Vagina (tissue), 2 donors: ENCODE results near the gene SF3B5. TPM values are rescaled to one million over a fixed set of nuclear protein-coding genes. Genes with fewer than 3 reads are reported as not detected.
A peak's percentile ranks its signal among the peaks of the same experiment; 100 is the strongest.

Source experiments
- DNase-seq, 2 donors: peaks; one replicate each; pipeline ENCODE4 v3.0.0-alpha.2; 2017; ENCODE audit errors: extremely low spot score in 2 of 2
- H3K27ac ChIP-seq: fragments of 200-600 bp; sonication (generic); one replicate; pipeline ENCODE4 v1.5.1; 2019
- H3K27me3 ChIP-seq: fragments of 200-600 bp; sonication (generic); one replicate; pipeline ENCODE4 v1.5.1; 2019
- H3K36me3 ChIP-seq, 2 donors: fragments of 200-600 bp; sonication (generic); one replicate each; pipeline ENCODE4 v1.5.1; 2017 to 2019
- H3K4me1 ChIP-seq: fragments of 200-600 bp; sonication (generic); one replicate; pipeline ENCODE4 v1.5.1; 2019
- H3K4me3 ChIP-seq, 2 donors: fragments of 200-600 bp; sonication (generic); 1 replicate in 1 of 2; 2 replicates in 1 of 2; pipeline ENCODE4 v1.5.1; 2016 to 2019
- H3K9me3 ChIP-seq: fragments of 200-600 bp; sonication (generic); one replicate; pipeline ENCODE4 v1.5.1; 2019
- POLR2A ChIP-seq, 2 donors: fragments of 450-650 bp; IDR thresholded peaks; one replicate each; pipeline ENCODE4 v1.6.1; 2017; ENCODE audit warnings: antibody characterized with exemption in 2 of 2, mild to moderate bottlenecking in 2 of 2, moderate library complexity in 2 of 2
- POLR2AphosphoS5 ChIP-seq, 2 donors: sonication (generic); formaldehyde crosslinking; IDR thresholded peaks; one replicate each; pipeline ENCODE4 v1.9.0; 2017; ENCODE audit warnings: antibody characterized with exemption in 2 of 2, mild to moderate bottlenecking in 2 of 2, low read depth in 1 of 2; ENCODE audit not compliant: insufficient read depth in 1 of 2
- intact Hi-C: fragments of 100-400 bp; cut with DNase I; formaldehyde crosslinking; loops from one replicate; pipeline ENCODE4 v1.15.1; 2023
- total RNA-seq: library from RNA; depleted of rRNA; stranded (reverse); fragments of >200 nt; gene quantifications from one replicate; pipeline ENCODE4 v1.2.3, GENCODE V29; 2016
- TF ChIP-seq, protein P1 (sequence below), 3 experiments: fragments of 450-650 bp in 2 of 3; fragments of 200-600 bp in 1 of 3; sonication (generic) in 1 of 3; IDR thresholded peaks; one replicate each; pipeline ENCODE4 v1.5.1; 2017 to 2019; ENCODE audit warnings: antibody characterized with exemption in 3 of 3, mild to moderate bottlenecking in 2 of 3, moderate library complexity in 2 of 3

Gene SF3B5
- total RNA-seq, 1 donor from 2014 or later: 134 TPM

DNA sequence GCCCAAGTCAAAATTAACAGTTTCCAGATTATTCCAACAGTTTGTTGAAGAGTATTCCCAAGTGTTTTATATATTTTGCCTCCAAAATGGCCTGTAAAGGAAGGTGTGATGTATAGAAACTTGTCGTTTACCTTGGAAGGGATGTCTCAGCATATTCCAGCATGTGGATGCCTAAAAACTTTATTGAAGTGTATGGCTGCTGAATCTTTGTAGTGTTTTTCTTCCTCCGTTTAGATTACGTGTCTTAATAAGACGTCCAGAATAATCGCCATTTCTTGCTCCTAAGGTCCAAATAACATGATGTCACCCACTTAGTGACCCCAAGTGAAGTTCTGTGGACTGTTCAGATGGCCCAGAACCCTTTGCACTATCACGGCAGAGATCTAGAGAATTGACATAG is 18.0 kb upstream of the SF3B5 start:
- H3K36me3 ChIP-seq: no peaks in the 10 kb centered on the region
- no peaks in the 10 kb centered on the region for H3K9me3 ChIP-seq
- H3K4me1 ChIP-seq: no peaks in the 10 kb centered on the region
- no peak for DNase-seq
- TF ChIP-seq POLR2AphosphoS5 (IDR thresholded peaks at IDR 0.05; ENCODE audit: insufficient read depth in 1 of 2, low read depth in 1 of 2) (no peak), POLR2A (IDR thresholded peaks at IDR 0.05) (no peak)
- TF ChIP-seq, protein P1, sequence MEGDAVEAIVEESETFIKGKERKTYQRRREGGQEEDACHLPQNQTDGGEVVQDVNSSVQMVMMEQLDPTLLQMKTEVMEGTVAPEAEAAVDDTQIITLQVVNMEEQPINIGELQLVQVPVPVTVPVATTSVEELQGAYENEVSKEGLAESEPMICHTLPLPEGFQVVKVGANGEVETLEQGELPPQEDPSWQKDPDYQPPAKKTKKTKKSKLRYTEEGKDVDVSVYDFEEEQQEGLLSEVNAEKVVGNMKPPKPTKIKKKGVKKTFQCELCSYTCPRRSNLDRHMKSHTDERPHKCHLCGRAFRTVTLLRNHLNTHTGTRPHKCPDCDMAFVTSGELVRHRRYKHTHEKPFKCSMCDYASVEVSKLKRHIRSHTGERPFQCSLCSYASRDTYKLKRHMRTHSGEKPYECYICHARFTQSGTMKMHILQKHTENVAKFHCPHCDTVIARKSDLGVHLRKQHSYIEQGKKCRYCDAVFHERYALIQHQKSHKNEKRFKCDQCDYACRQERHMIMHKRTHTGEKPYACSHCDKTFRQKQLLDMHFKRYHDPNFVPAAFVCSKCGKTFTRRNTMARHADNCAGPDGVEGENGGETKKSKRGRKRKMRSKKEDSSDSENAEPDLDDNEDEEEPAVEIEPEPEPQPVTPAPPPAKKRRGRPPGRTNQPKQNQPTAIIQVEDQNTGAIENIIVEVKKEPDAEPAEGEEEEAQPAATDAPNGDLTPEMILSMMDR (IDR thresholded peaks at IDR 0.05): no peak
- no peak overlapping the region for H3K4me3 ChIP-seq
- no peaks in the 10 kb centered on the region for H3K27me3 ChIP-seq
- no peak overlapping the region for H3K27ac ChIP-seq
- intact Hi-C loops: loop anchor here (10.0 kb wide), 1 partner anchor 381 kb away; no protein-coding TSS in a partner anchor

DNA sequence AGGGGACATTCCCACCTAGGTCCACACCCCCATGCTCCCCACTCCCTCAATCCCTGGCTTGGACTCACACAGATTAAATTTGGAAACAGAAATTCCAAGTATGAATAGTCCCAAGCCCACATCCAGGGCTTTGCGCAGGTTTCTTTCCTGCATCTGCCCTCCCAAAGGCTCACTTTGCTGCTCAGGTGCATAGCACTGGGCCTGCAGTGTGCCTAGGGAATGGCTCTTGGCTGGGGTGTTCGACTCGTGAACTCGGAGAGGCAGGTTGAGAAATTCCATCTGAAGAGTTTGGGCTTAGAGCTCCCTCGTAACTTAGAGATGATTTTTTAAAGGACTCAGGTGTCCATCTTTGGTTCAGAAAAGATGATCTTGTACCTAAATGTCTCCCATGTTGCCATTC is 14.8 kb upstream of the SF3B5 start:
- no peak overlapping the region for H3K4me3 ChIP-seq
- DNase-seq: no peak
- H3K36me3 ChIP-seq: no peaks in the 10 kb centered on the region
- TF ChIP-seq POLR2A (IDR thresholded peaks at IDR 0.05) (no peak), POLR2AphosphoS5 (IDR thresholded peaks at IDR 0.05; ENCODE audit: insufficient read depth in 1 of 2, low read depth in 1 of 2) (no peak)
- TF ChIP-seq, protein P1 (IDR thresholded peaks at IDR 0.05): no peak
- intact Hi-C loops: loop anchor here (10.0 kb wide), 1 partner anchor 385 kb away; no protein-coding TSS in a partner anchor
- H3K9me3 ChIP-seq: no peaks in the 10 kb centered on the region
- H3K27me3 ChIP-seq: no peaks in the 10 kb centered on the region
- H3K4me1 ChIP-seq: no peaks in the 10 kb centered on the region
- no peak overlapping the region for H3K27ac ChIP-seq

DNA sequence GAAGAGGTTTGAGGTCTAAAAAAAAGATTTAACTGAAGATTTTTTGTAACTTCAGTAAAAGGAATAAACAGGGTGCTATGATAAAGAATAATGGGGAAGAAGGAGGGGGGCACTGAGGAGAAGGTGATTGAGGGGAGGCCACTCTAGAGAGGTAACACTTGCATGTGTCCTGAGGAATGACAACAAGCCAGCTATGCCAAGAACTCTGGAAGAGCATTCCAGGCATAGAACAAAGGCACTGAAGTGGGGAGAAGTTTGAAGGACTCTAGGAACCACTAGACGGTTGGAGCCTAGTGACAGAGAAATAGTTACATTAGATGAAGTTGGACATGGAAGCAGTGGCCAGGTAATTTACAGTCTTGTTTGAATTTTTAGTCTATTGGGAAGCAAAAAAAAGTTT is 10.8 kb upstream of the SF3B5 start:
- no peaks in the 10 kb centered on the region for H3K9me3 ChIP-seq
- no peak for TF ChIP-seq POLR2A (IDR thresholded peaks at IDR 0.05)
- TF ChIP-seq, protein P1 (IDR thresholded peaks at IDR 0.05): no peak
- TF ChIP-seq POLR2AphosphoS5 (IDR thresholded peaks at IDR 0.05; ENCODE audit: insufficient read depth in 1 of 2, low read depth in 1 of 2): no peak
- H3K4me3 ChIP-seq: no peak overlapping the region
- no peaks in the 10 kb centered on the region for H3K27me3 ChIP-seq
- intact Hi-C loops: no loop called here
- DNase-seq: no peak
- H3K27ac ChIP-seq: no peak overlapping the region
- no peaks in the 10 kb centered on the region for H3K4me1 ChIP-seq
- H3K36me3 ChIP-seq: no peaks in the 10 kb centered on the region

DNA sequence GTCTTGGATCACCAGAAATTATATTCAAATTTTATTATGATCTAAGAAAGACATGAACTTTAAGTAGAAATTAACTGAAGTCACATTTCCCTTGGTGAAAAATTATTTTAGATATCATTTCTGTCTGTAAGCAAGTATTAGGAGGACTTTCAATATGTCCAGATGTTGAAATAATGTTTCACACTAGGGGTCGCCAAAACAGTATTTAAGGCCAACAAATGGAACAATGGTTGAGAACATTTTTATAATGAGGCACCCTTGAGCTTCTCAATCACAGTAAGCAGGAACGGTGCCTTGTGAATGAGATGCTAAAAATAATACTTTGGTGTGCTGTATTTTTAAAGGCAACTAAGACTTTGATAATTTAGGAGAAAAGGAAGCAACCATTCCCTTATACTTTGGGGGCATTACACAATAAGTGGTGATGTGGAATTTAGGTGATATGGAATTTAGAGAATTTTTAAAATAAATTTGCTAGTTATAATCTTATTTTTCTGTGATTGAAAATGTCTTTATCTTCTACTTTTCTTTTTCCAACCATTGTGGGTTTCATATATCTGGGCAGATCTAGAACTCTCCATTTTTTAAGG is 9.6 kb upstream of the SF3B5 start:
- H3K4me3 ChIP-seq: no peak overlapping the region

DNA sequence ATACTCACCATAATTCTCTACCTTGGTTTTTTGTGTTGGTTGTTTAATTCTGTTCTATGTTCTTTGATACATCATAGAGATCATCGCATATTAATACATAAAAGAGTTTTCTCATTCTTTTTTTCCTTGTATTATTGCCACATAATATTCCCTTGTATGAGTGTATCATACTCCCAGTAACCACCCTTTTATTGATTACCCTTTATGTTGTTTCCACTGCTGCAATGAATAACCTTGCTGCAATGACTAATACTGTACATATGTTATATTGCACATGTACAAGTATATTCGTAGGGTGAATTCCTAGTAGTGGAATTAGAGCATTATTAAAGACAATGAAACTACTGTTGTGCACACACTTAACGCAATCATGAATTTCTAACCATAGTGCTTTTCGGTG is 9.1 kb upstream of the SF3B5 start:
- DNase-seq: no peak
- no peaks in the 10 kb centered on the region for H3K9me3 ChIP-seq
- H3K4me1 ChIP-seq: no peaks in the 10 kb centered on the region
- H3K4me3 ChIP-seq: no peak overlapping the region
- TF ChIP-seq, protein P1 (IDR thresholded peaks at IDR 0.05): no peak
- TF ChIP-seq POLR2A (IDR thresholded peaks at IDR 0.05) (no peak), POLR2AphosphoS5 (IDR thresholded peaks at IDR 0.05; ENCODE audit: insufficient read depth in 1 of 2, low read depth in 1 of 2) (no peak)
- no peaks in the 10 kb centered on the region for H3K36me3 ChIP-seq
- no peaks in the 10 kb centered on the region for H3K27me3 ChIP-seq
- intact Hi-C loops: no loop called here
- no peak overlapping the region for H3K27ac ChIP-seq

More for the DNA sequence above, 9.6 kb upstream of the SF3B5 start:
- TF ChIP-seq POLR2AphosphoS5 (IDR thresholded peaks at IDR 0.05; ENCODE audit: insufficient read depth in 1 of 2, low read depth in 1 of 2) (peak in 1 of 2 donors; percentile 25), POLR2A (IDR thresholded peaks at IDR 0.05) (no peak)
- TF ChIP-seq, protein P1 (IDR thresholded peaks at IDR 0.05): peak; percentile 53 to 67 (median 57)
- Histone ChIP-seq H3K36me3 (no peaks in the 10 kb centered on the region), H3K9me3 (no peaks in the 10 kb centered on the region), H3K27ac (no peak overlapping the region), H3K4me1 (no peaks in the 10 kb centered on the region), H3K27me3 (no peaks in the 10 kb centered on the region)
- DNase-seq: no peak
- intact Hi-C loops: no loop called here
